ENCODE measurements around the gene TDP1.

DNA sequence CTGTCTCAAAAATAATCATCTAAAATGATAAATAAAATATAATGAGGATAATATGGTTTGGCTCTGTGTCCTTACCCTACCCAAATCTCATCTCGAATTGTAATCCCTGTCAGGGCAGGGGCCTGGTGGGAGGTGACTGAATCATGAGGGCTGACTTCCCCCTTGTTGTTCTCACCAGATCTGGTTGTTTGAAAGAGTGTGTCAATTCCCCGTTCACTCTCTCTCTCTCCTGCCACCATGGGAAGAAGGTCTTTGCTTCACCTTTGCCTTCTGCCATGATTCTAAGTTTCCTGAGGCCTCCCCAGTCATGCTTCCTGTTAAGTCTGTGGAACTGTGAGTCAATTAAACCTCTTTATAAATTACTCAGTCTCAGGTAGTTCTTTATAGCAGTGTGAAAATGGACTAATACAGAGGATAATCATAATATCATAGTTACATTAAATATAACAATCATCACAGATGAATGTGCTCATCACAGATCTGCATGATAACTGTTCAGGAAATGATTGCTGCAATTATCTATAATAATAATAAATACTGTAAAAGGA is 13.8 kb upstream of the TDP1 start:
- no peak for TF ChIP-seq GABPA (IDR thresholded peaks at IDR 0.05 in 1 of 2, conservative IDR thresholded peaks at IDR 0.05 in 1 of 2)
- TF ChIP-seq, protein P1, sequence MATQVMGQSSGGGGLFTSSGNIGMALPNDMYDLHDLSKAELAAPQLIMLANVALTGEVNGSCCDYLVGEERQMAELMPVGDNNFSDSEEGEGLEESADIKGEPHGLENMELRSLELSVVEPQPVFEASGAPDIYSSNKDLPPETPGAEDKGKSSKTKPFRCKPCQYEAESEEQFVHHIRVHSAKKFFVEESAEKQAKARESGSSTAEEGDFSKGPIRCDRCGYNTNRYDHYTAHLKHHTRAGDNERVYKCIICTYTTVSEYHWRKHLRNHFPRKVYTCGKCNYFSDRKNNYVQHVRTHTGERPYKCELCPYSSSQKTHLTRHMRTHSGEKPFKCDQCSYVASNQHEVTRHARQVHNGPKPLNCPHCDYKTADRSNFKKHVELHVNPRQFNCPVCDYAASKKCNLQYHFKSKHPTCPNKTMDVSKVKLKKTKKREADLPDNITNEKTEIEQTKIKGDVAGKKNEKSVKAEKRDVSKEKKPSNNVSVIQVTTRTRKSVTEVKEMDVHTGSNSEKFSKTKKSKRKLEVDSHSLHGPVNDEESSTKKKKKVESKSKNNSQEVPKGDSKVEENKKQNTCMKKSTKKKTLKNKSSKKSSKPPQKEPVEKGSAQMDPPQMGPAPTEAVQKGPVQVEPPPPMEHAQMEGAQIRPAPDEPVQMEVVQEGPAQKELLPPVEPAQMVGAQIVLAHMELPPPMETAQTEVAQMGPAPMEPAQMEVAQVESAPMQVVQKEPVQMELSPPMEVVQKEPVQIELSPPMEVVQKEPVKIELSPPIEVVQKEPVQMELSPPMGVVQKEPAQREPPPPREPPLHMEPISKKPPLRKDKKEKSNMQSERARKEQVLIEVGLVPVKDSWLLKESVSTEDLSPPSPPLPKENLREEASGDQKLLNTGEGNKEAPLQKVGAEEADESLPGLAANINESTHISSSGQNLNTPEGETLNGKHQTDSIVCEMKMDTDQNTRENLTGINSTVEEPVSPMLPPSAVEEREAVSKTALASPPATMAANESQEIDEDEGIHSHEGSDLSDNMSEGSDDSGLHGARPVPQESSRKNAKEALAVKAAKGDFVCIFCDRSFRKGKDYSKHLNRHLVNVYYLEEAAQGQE (IDR thresholded peaks at IDR 0.05) = no peak
- no peak for TF ChIP-seq CTCF (IDR thresholded peaks at IDR 0.05; ENCODE audit: low read depth, low read length, missing input control)
- TF ChIP-seq MAX (IDR thresholded peaks at IDR 0.05) = no peak
- TF ChIP-seq JUND (IDR thresholded peaks at IDR 0.05) = no peak
- TF ChIP-seq, protein P2, sequence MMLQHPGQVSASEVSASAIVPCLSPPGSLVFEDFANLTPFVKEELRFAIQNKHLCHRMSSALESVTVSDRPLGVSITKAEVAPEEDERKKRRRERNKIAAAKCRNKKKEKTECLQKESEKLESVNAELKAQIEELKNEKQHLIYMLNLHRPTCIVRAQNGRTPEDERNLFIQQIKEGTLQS (IDR thresholded peaks at IDR 0.05) = no peak
- no peak for TF ChIP-seq FOXA1 (IDR thresholded peaks at IDR 0.05)
- TF ChIP-seq RAD21 (IDR thresholded peaks at IDR 0.05) = no peak
- TF ChIP-seq TAF1 (conservative IDR thresholded peaks at IDR 0.05) = no peak
- no peak for TF ChIP-seq SP1 (IDR thresholded peaks at IDR 0.05)
- TF ChIP-seq YY1 (IDR thresholded peaks at IDR 0.05) = no peak
